CD4-positive, alpha-beta T cell (primary cell): ENCODE measurements around the gene MYDGF. TPM values are rescaled to one million over a fixed set of nuclear protein-coding genes. Genes with fewer than 3 reads are reported as not detected.

ENCODE experiments used
- ATAC-seq: fragments of 200-7000 bp; cut with Tn5 transposase; one replicate; pipeline ENCODE4 v1.10.0; 2022; ENCODE audit warnings: mild to moderate bottlenecking; ENCODE audit not compliant: poor library complexity
- CTCF ChIA-PET: fragments of 350-600 bp; sonication (Branson Sonifier 250); formaldehyde crosslinking; loops from one replicate; lab custom pipeline; 2021; ENCODE audit warnings: antibody characterized with exemption, inconsistent platforms; lab: Charles Lee
- POLR2A ChIA-PET: fragments of 350-600 bp; sonication (Branson Sonifier 250); formaldehyde crosslinking; loops from one replicate; lab custom pipeline; 2021; ENCODE audit warnings: antibody characterized with exemption, inconsistent platforms; lab: Charles Lee
- DNase-seq, 14 experiments: peaks; one replicate each; pipeline ENCODE4 v3.0.0-alpha.2; 2013 to 2020; ENCODE audit warnings: mixed read lengths in 2 of 14
- H3K27ac ChIP-seq, 2 donors: one replicate each; pipeline versions ENCODE4 v1.5.1 to v1.7.0; 2013; ENCODE audit warnings: low read length in 2 of 2, low read depth in 1 of 2, mild to moderate bottlenecking in 1 of 2
- H3K27me3 ChIP-seq, 2 experiments: 1 replicate in 1 of 2; 2 replicates in 1 of 2; pipeline versions ENCODE4 v1.6.1 to v1.7.0; 2013; ENCODE audit warnings: low read length in 2 of 2, control low read depth in 1 of 2, mild to moderate bottlenecking in 1 of 2, moderate library complexity in 1 of 2; ENCODE audit not compliant: insufficient read depth in 2 of 2, control insufficient read depth in 1 of 2
- H3K36me3 ChIP-seq: one replicate; pipeline ENCODE4 v1.6.1; 2013; ENCODE audit warnings: low read length, control low read depth; ENCODE audit not compliant: insufficient read depth
- H3K4me1 ChIP-seq: one replicate; pipeline ENCODE4 v1.6.1; 2013; ENCODE audit warnings: low read length, control low read depth; ENCODE audit not compliant: insufficient read depth
- H3K4me3 ChIP-seq: one replicate; pipeline ENCODE4 v1.5.1; 2013; ENCODE audit warnings: mild to moderate bottlenecking, low read length, moderate library complexity
- H3K9me3 ChIP-seq, 2 experiments: 1 replicate in 1 of 2; 2 replicates in 1 of 2; pipeline versions ENCODE4 v1.6.1 to v1.7.0; 2013; ENCODE audit warnings: low read length in 2 of 2, mild to moderate bottlenecking in 2 of 2, control low read depth in 1 of 2, moderate library complexity in 1 of 2; ENCODE audit not compliant: control insufficient read depth in 1 of 2, insufficient read depth in 1 of 2
- H3K27ac Mint-ChIP-seq: one replicate; pipeline ENCODE4 v1.8.0; 2020; ENCODE audit warnings: mixed read lengths
- H3K27me3 Mint-ChIP-seq: one replicate; pipeline ENCODE4 v1.8.0; 2021; ENCODE audit warnings: mixed read lengths
- H3K36me3 Mint-ChIP-seq: one replicate; pipeline ENCODE4 v1.8.0; 2021; ENCODE audit warnings: low read depth, mixed read lengths
- H3K4me1 Mint-ChIP-seq: one replicate; pipeline ENCODE4 v1.8.0; 2021; ENCODE audit warnings: low read depth, mixed read lengths
- H3K4me3 Mint-ChIP-seq: one replicate; pipeline ENCODE4 v1.8.0; 2020; ENCODE audit warnings: mild to moderate bottlenecking, mixed read lengths
- H3K9me3 Mint-ChIP-seq: one replicate; pipeline ENCODE4 v1.8.0; 2020; ENCODE audit warnings: mixed read lengths
- intact Hi-C, 2 experiments: fragments of 100-400 bp; cut with DNase I in 1 of 2; cut with micrococcal nuclease in 1 of 2; formaldehyde crosslinking; loops; one replicate each; pipeline versions ENCODE4 v1.15.1 to v1.9.0; 2023 to 2025; cut with DNase I, micrococcal nuclease
- total RNA-seq, 174 experiments: library from RNA in 2 of 174; stranded (reverse) in 2 of 174; gene quantifications; one replicate each; pipeline ENCODE4 v1.2.3 and lab custom pipeline; 2021 to 2026
- TF ChIP-seq, protein P1 (sequence below): fragments of 200-600 bp; IDR thresholded peaks from one replicate; pipeline ENCODE4 v1.8.0; 2022; ENCODE audit warnings: antibody characterized with exemption, mild to moderate bottlenecking

Gene MYDGF
- total RNA-seq, 2 experiments from 2014 or later: 22.0 to 23.0 TPM

DNA sequence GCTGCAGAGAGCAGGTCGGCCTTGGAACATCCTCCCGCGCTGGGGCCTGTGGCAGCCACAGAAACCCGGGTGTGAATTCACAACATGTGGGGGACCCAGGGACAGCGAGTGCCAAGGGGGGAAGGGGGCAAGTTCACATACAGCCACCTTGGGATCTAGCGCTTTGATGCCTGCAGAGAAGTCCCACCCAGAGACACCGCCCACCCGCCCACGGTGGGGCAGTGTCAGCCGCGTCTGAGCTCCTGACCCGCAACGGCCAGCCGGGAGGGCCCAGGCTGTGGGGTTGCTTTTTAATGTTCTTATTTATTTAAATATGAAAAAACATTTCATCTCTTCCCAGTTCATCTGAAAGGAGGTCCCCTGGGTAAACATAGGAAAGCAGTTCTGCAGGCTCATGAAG is 12.9 kb downstream of the MYDGF start:
- Histone ChIP-seq H3K27ac (no peak overlapping the region), H3K36me3 (peaks cover 68% of the 10 kb centered on the region), H3K9me3 (no peaks in the 10 kb centered on the region), H3K4me3 (no peak overlapping the region), H3K27me3 (no peaks in the 10 kb centered on the region), H3K4me1 (no peaks in the 10 kb centered on the region)
- intact Hi-C loops: no loop called here
- no peak for DNase-seq
- Mint-ChIP-seq H3K9me3 (no peaks in the 10 kb centered on the region), H3K4me1 (no peaks in the 10 kb centered on the region), H3K4me3 (no peak overlapping the region), H3K27ac (no peak overlapping the region), H3K27me3 (no peaks in the 10 kb centered on the region), H3K36me3 (peaks cover 45% of the 10 kb centered on the region)
- ChIA-PET CTCF (no interaction called here), POLR2A (no interaction called here)
- TF ChIP-seq, protein P1, sequence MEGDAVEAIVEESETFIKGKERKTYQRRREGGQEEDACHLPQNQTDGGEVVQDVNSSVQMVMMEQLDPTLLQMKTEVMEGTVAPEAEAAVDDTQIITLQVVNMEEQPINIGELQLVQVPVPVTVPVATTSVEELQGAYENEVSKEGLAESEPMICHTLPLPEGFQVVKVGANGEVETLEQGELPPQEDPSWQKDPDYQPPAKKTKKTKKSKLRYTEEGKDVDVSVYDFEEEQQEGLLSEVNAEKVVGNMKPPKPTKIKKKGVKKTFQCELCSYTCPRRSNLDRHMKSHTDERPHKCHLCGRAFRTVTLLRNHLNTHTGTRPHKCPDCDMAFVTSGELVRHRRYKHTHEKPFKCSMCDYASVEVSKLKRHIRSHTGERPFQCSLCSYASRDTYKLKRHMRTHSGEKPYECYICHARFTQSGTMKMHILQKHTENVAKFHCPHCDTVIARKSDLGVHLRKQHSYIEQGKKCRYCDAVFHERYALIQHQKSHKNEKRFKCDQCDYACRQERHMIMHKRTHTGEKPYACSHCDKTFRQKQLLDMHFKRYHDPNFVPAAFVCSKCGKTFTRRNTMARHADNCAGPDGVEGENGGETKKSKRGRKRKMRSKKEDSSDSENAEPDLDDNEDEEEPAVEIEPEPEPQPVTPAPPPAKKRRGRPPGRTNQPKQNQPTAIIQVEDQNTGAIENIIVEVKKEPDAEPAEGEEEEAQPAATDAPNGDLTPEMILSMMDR: no peak
- ATAC-seq: no peak

DNA sequence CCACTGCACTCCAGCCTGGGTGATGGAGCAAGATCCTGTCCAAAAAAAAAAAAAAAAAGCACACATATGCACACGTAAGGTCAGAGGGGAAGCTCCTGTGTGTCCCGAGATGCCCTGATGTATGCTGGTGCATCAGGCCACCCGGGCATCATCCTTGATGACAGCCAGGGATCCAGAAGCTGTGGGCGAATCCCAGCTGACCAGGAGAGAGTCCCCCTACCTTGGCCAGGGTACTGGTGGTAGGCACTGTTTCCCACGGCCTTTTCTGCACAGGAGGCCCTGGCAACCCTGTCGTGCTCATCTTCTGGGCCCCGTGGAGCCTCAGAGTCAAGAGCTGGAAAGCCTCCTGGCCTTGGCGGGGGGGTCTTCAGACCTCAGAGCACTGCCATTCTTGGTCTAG is 14.0 kb downstream of the MYDGF start:
- no peak overlapping the region for H3K4me3 ChIP-seq
- no peak overlapping the region for H3K27ac ChIP-seq
- no peaks in the 10 kb centered on the region for H3K27me3 ChIP-seq
- Mint-ChIP-seq H3K4me3 (no peak overlapping the region), H3K4me1 (no peaks in the 10 kb centered on the region), H3K27me3 (no peaks in the 10 kb centered on the region), H3K27ac (no peak overlapping the region), H3K9me3 (no peaks in the 10 kb centered on the region), H3K36me3 (peaks cover 41% of the 10 kb centered on the region)
- ChIA-PET POLR2A (no interaction called here), CTCF (interaction anchor here (0.7 to 1.0 kb wide), 2 partner anchors 13 to 22 kb away, joined by 3 read pairs; no protein-coding TSS in a partner anchor)
- H3K9me3 ChIP-seq: no peaks in the 10 kb centered on the region
- peaks cover 63% of the 10 kb centered on the region for H3K36me3 ChIP-seq
- ATAC-seq (no peak), DNase-seq (no peak)
- TF ChIP-seq, protein P1: no peak
- intact Hi-C loops: no loop called here
- H3K4me1 ChIP-seq: no peaks in the 10 kb centered on the region

DNA sequence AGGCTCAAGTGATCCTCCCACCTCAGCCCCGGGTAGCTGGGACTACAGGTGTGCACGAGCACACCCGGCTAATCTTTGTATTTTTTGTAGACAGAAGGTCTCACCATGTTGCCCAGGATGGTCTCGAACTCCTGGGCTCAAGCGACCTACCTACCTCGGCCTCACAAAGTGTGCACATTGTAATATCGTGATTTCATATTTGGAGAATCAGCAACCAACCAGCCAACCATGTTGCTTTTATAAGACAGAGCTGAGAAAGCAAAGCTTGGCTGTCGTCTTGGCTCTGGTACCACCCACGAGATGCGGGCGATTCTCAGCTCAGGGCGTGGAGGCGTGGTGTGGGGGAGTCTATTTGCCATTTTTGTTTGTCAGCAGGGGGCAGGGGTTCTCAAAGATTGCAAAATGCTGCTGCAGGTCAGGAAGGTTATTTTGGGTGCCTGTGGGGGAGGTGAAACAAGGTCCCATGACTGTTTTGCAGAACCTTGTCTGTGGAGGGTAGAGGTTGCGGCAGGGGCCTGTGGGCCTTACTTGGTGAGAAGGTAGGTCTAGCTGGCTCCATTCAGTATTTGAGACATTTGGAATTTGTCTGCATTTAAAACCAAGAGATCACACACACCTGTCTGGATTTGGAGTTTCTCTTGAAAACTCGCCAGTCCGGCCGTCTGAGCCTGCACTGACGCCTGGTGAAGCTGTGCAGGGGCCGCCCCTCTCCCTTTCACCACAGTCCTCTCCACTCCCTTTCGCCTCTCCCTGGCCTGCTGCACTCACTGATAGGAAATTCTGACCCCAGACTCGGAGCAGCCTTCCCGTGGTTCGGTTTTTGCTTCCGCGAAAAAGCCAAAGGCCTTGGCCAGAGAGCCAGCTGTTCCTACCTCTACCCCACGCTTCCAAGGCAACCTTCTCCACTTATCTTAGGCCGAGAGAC is 15.4 kb downstream of the MYDGF start:
- H3K36me3 Mint-ChIP-seq: peaks cover 27% of the 10 kb centered on the region
- TF ChIP-seq, protein P1: no peak
- ATAC-seq (no peak), DNase-seq (peak in 1 of 14 experiments; percentile 16)
- no peaks in the 10 kb centered on the region for H3K27me3 Mint-ChIP-seq
- CTCF ChIA-PET: no interaction called here
- Histone ChIP-seq H3K36me3 (peaks cover 55% of the 10 kb centered on the region), H3K9me3 (no peaks in the 10 kb centered on the region), H3K4me1 (no peaks in the 10 kb centered on the region), H3K27ac (no peak overlapping the region), H3K4me3 (no peak overlapping the region), H3K27me3 (no peaks in the 10 kb centered on the region)
- no peaks in the 10 kb centered on the region for H3K9me3 Mint-ChIP-seq
- H3K4me1 Mint-ChIP-seq: no peaks in the 10 kb centered on the region
- H3K4me3 Mint-ChIP-seq: peak overlapping the region; percentile 18
- intact Hi-C loops: no loop called here
- POLR2A ChIA-PET: interaction anchor here (1.1 kb wide), 1 partner anchor 137 kb away, joined by 3 read pairs; the partner anchor contains the start of gene FEM1A
- H3K27ac Mint-ChIP-seq: no peak overlapping the region
